Loucy (cell line): Measurements from ENCODE around the gene PNPLA7.

ENCODE experiments used
- H2AFZ ChIP-seq: fragments of 200-600 bp; sonication (generic); 2 replicates; pipeline ENCODE4 v1.6.0; 2016; ENCODE audit warnings: antibody characterized with exemption, mild to moderate bottlenecking, low read length, moderate library complexity
- H3F3A ChIP-seq: fragments of 200-600 bp; 2 replicates; pipeline ENCODE4 v1.6.0; 2016; ENCODE audit warnings: antibody characterized with exemption, low read depth, mild to moderate bottlenecking
- H3K27me3 ChIP-seq: fragments of 200-600 bp; sonication (generic); 2 replicates; pipeline ENCODE4 v1.6.1; 2014; ENCODE audit warnings: low read length, mild to moderate bottlenecking; ENCODE audit not compliant: insufficient read depth, poor library complexity, severe bottlenecking
- H3K36me3 ChIP-seq: fragments of 200-600 bp; sonication (generic); 2 replicates; pipeline ENCODE4 v1.6.1; 2016; ENCODE audit warnings: low read length; ENCODE audit not compliant: insufficient read depth
- H3K4me1 ChIP-seq: fragments of 200-600 bp; sonication (generic); 2 replicates; pipeline ENCODE4 v1.5.1; 2014; ENCODE audit warnings: low read length, mild to moderate bottlenecking; ENCODE audit not compliant: insufficient read depth, poor library complexity, severe bottlenecking
- H3K4me2 ChIP-seq: fragments of 200-600 bp; sonication (generic); 2 replicates; pipeline ENCODE4 v1.6.0; 2014; ENCODE audit warnings: antibody characterized with exemption, low read length, low read depth, mild to moderate bottlenecking; ENCODE audit not compliant: poor library complexity, severe bottlenecking
- H3K4me3 ChIP-seq: fragments of 200-600 bp; sonication (generic); 2 replicates; pipeline ENCODE4 v1.5.1; 2014; ENCODE audit warnings: low read length, mild to moderate bottlenecking, mixed read lengths; ENCODE audit not compliant: poor library complexity, severe bottlenecking
- H3K79me2 ChIP-seq: fragments of 200-600 bp; sonication (generic); 2 replicates; pipeline ENCODE4 v1.6.1; 2014; ENCODE audit warnings: low read length; ENCODE audit not compliant: insufficient read depth
- H3K9ac ChIP-seq: fragments of 200-600 bp; sonication (generic); 2 replicates; pipeline ENCODE4 v1.6.0; 2014; ENCODE audit warnings: mild to moderate bottlenecking, low read depth, low read length, moderate library complexity; ENCODE audit not compliant: poor library complexity, severe bottlenecking
- H3K9me2 ChIP-seq: fragments of 200-600 bp; sonication (generic); replicated peaks from 2 replicates; pipeline ENCODE4 v1.6.1; 2016; ENCODE audit warnings: low read depth, low read length, mixed read lengths
- H3K9me3 ChIP-seq: fragments of 200-600 bp; sonication (generic); 2 replicates; pipeline ENCODE4 v1.6.1; 2014; ENCODE audit warnings: mild to moderate bottlenecking, antibody characterized with exemption, low read length, low read depth; ENCODE audit not compliant: insufficient read depth
- H4K20me1 ChIP-seq: fragments of 200-600 bp; sonication (generic); 2 replicates; pipeline ENCODE4 v1.6.0; 2014; ENCODE audit warnings: antibody characterized with exemption, low read length, mild to moderate bottlenecking; ENCODE audit not compliant: insufficient read depth, poor library complexity, severe bottlenecking
- EZH2phosphoT487 ChIP-seq: fragments of 200-600 bp; IDR thresholded peaks from 2 replicates; pipeline ENCODE4 v1.6.1; 2018; ENCODE audit warnings: antibody characterized with exemption, mild to moderate bottlenecking, moderate library complexity, borderline replicate concordance
- TF ChIP-seq, protein P1 (sequence below): fragments of 200-600 bp; sonication (generic); conservative IDR thresholded peaks from 2 replicates; pipeline ENCODE4 v1.5.1; 2014; ENCODE audit warnings: mild to moderate bottlenecking, antibody characterized with exemption, low read length

PNPLA7 gene

DNA sequence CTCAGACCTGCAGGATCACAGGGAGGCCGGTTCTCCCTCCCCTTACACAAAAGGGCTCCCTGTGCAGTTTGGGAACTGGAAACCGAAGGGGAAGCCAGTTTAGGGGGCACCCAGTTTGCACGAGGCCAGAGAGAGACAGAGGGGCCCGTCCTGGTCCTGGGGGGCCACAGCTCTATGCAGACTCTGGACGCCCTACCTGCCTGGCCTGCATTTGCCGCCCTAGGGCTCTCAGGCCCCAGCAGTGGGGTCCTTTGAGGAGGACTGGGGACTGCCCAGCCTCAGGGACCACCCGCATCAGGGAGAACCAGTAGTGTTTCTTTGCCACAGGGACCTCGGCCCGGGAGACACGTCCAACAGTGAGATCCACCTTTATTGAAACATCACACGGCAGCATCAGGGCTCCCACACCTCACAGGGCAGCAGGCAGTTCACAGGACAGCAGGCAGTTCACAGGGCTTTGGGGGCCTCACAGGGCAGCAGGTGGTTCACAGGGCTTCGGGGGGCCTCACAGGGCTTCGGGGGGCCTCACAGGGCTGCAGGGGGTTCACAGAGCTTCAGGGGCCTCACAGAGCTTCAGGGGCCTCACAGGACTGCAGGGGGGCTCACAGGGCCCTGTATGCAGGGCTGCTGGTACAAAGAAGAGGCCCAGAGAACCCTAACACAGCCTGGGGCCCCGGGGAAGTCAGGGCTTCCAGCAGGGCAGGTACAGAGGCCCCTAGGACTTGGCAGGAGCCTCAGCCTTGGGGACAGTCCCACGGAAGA, 90.4 kb downstream of the PNPLA7 start:
- no peaks in the 10 kb centered on the region for H3K9me2 ChIP-seq
- no peaks in the 10 kb centered on the region for H4K20me1 ChIP-seq
- H3K9me3 ChIP-seq = no peaks in the 10 kb centered on the region
- H3K36me3 ChIP-seq = no peaks in the 10 kb centered on the region
- H3K4me2 ChIP-seq = no peak overlapping the region
- H3K4me1 ChIP-seq = no peaks in the 10 kb centered on the region
- H3K4me3 ChIP-seq = no peak overlapping the region
- TF ChIP-seq EZH2phosphoT487 = no peak
- TF ChIP-seq, protein P1, sequence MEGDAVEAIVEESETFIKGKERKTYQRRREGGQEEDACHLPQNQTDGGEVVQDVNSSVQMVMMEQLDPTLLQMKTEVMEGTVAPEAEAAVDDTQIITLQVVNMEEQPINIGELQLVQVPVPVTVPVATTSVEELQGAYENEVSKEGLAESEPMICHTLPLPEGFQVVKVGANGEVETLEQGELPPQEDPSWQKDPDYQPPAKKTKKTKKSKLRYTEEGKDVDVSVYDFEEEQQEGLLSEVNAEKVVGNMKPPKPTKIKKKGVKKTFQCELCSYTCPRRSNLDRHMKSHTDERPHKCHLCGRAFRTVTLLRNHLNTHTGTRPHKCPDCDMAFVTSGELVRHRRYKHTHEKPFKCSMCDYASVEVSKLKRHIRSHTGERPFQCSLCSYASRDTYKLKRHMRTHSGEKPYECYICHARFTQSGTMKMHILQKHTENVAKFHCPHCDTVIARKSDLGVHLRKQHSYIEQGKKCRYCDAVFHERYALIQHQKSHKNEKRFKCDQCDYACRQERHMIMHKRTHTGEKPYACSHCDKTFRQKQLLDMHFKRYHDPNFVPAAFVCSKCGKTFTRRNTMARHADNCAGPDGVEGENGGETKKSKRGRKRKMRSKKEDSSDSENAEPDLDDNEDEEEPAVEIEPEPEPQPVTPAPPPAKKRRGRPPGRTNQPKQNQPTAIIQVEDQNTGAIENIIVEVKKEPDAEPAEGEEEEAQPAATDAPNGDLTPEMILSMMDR = no peak
- H3F3A ChIP-seq = no peaks in the 10 kb centered on the region
- H3K9ac ChIP-seq = no peak overlapping the region
- H3K79me2 ChIP-seq = no peaks in the 10 kb centered on the region
- H3K27me3 ChIP-seq = no peaks in the 10 kb centered on the region
- H2AFZ ChIP-seq = no peak overlapping the region

DNA sequence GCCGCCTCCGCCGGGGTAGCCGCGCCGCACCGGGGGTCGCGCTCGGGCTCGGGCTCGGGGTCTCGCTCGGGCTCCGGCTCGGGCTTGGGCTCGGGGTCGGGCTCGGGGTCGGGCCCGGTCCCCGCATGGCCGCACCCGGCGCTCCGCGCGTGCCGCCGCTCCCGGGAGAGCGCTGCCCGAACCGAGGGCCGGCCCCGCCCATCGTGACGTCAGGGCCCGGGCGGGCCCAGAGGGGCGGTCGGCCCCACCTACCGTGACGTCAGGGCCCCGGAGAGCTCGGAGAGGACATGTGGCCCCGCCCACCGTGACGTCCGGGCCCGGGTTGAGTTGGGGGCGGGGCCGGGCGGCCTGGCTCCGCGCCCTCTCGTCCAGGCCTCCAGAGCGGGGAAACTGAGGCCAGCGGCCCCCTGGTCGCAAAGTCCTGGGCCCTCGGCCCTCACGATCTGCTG, 91.0 kb downstream of the PNPLA7 start, which contains the start of gene NSMF:
TSS of gene NSMF (minus strand) at position 183 of the 449 bp plus-strand sequence. CDS start 232 bp downstream, outside the sequence.
- Histone ChIP-seq H3K4me3 (no peak within 1 kb of the TSS), H4K20me1 (no peaks in the 10 kb centered on the region), H3K36me3 (no peaks in the 10 kb centered on the region), H3K9me3 (no peaks in the 10 kb centered on the region), H3F3A (no peaks in the 10 kb centered on the region), H3K9me2 (no peaks in the 10 kb centered on the region), H3K9ac (no peak within 1 kb of the TSS), H3K4me1 (no peaks in the 10 kb centered on the region), H3K4me2 (no peak within 1 kb of the TSS), H3K27me3 (no peaks in the 10 kb centered on the region), H3K79me2 (no peaks in the 10 kb centered on the region), H2AFZ (no peak within 1 kb of the TSS)
- TF ChIP-seq, protein P1 = no peak
- TF ChIP-seq EZH2phosphoT487 = no peak

DNA sequence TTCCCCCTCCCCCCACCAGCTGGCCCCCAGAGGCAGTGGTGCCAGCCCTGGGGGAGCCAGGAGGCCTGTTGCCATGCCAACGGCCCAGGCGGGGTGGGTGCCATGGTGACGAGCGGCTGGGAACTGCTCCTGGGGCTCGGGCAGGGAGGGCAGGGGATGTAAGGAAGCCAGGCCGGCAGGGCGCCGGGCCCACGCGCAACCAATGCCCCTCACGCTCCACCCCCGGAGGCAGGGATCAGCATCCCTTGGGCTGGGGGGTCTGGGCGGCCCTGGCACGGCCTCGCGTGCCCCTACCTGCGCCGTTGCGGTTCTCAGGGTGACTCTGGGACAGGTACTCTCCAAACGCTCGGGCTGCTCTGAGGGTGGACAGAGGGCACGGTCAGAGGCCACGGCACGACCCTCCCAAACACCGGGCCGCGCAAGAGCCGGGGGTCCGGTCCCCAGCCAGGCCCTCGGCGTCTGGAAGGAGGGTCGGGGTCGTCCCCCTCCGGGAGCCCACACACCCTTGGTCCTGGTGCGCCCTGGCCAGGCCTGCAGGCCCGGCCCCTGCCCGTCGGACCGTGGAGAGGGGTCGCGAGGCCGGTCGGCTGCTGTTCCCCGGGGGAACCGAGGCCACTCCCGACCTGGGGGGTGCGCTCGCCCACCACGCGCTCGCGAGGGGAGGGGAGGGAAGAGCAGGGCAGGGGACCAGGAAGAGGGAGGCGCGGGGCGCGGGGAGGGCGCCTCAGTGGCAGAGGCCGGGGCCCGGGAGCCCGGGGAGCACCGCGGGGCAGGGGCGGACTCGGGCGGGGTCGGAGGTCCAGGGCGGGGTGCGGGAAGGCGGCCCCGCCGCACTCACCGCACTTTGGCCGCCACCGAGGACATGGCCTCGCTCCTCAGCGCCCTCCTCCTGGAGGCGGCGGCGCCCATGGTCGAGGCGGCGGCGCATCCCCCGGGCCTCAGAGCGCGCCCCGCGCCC, 91.7 kb downstream of the PNPLA7 start:
- Histone ChIP-seq H4K20me1 (no peaks in the 10 kb centered on the region), H3K9ac (no peak overlapping the region), H3K79me2 (no peaks in the 10 kb centered on the region), H3K36me3 (no peaks in the 10 kb centered on the region), H3K4me2 (no peak overlapping the region), H3F3A (no peaks in the 10 kb centered on the region), H3K9me3 (no peaks in the 10 kb centered on the region), H2AFZ (no peak overlapping the region), H3K4me3 (no peak overlapping the region), H3K4me1 (no peaks in the 10 kb centered on the region), H3K9me2 (no peaks in the 10 kb centered on the region), H3K27me3 (no peaks in the 10 kb centered on the region)
- TF ChIP-seq, protein P1 = no peak
- no peak for TF ChIP-seq EZH2phosphoT487
